K562 (cell line): ENCODE results near the gene ICAM1. TPM values are rescaled to one million over a fixed set of nuclear protein-coding genes. Genes with fewer than 3 reads are reported as not detected.

Experiments used
- ATF7 ChIP-seq: fragments of 450-650 bp; IDR thresholded peaks from 2 replicates; pipeline ENCODE4 v1.7.1; 2014; ENCODE audit warnings: mild to moderate bottlenecking, moderate library complexity
- BACH1 ChIP-seq: fragments of 200-800 bp; sonication (Bioruptor generic); IDR thresholded peaks from 2 replicates; pipeline ENCODE4 v1.6.1; 2016; ENCODE audit warnings: missing genetic modification characterization, missing compliant biosample characterization
- E2F6 ChIP-seq, 2 experiments: IDR thresholded peaks; 2 replicates each; pipeline ENCODE4 v1.6.1; 2011; ENCODE audit warnings: borderline replicate concordance in 1 of 2, control low read depth in 1 of 2, low read depth in 1 of 2, low read length in 1 of 2, mild to moderate bottlenecking in 1 of 2, mixed read lengths in 1 of 2, moderate library complexity in 1 of 2; ENCODE audit not compliant: insufficient read depth in 1 of 2, insufficient read length in 1 of 2, poor library complexity in 1 of 2, severe bottlenecking in 1 of 2; ENCODE audit errors: extremely low read depth in 1 of 2
- ETS2 ChIP-seq: IDR thresholded peaks from 2 replicates; pipeline ENCODE4 v1.6.1; 2016; ENCODE audit warnings: borderline replicate concordance, missing genetic modification characterization, mild to moderate bottlenecking, moderate library complexity, missing compliant biosample characterization; ENCODE audit not compliant: poor library complexity, severe bottlenecking
- GTF2E2 ChIP-seq: fragments of 200-800 bp; sonication (Bioruptor generic); IDR thresholded peaks from 2 replicates; pipeline ENCODE4 v1.6.1; 2016; ENCODE audit warnings: missing genetic modification characterization, missing compliant biosample characterization
- HDAC1 ChIP-seq, 2 experiments: fragments of 450-650 bp; IDR thresholded peaks; 2 replicates each; pipeline ENCODE4 v1.6.1; 2016 to 2017; ENCODE audit warnings: inconsistent platforms in 1 of 2, mild to moderate bottlenecking in 1 of 2, moderate library complexity in 1 of 2
- KAT7 ChIP-seq: sonication (generic); formaldehyde crosslinking; IDR thresholded peaks from 2 replicates; pipeline ENCODE4 v1.8.0; 2022; ENCODE audit warnings: missing genetic modification reagents, mild to moderate bottlenecking, borderline replicate concordance
- KDM5B ChIP-seq: fragments of 200-600 bp; sonication (generic); IDR thresholded peaks from 2 replicates; pipeline ENCODE4 v1.6.1; 2012; ENCODE audit warnings: low read depth, mild to moderate bottlenecking, moderate library complexity, low read length, control low read depth, inconsistent platforms; ENCODE audit not compliant: insufficient replicate concordance
- MECOM ChIP-seq: fragments of 250-450 bp; sonication (Bioruptor Pico); IDR thresholded peaks from 2 replicates; pipeline ENCODE4 v1.8.0; 2022; ENCODE audit warnings: inconsistent platforms
- MTA3 ChIP-seq: fragments of 450-650 bp; formaldehyde crosslinking; IDR thresholded peaks from 2 replicates; pipeline ENCODE4 v1.6.1; 2017; ENCODE audit warnings: mild to moderate bottlenecking, borderline replicate concordance
- PCBP2 ChIP-seq: fragments of 200-400 bp; formaldehyde crosslinking; IDR thresholded peaks from 2 replicates; pipeline ENCODE4 v1.6.1; 2018; ENCODE audit warnings: low read length, low read depth, mild to moderate bottlenecking, moderate library complexity; ENCODE audit not compliant: poor library complexity, severe bottlenecking
- RAD21 ChIP-seq, 2 experiments: fragments of 250-450 bp in 1 of 2; fragments of 450-650 bp in 1 of 2; sonication (Bioruptor Pico) in 1 of 2; formaldehyde crosslinking in 1 of 2; IDR thresholded peaks in 1 of 2; conservative IDR thresholded peaks in 1 of 2; 2 replicates each; pipeline versions ENCODE4 v1.4.0 to v1.8.0; 2020 to 2022; ENCODE audit warnings: mild to moderate bottlenecking in 2 of 2, moderate library complexity in 1 of 2
- RBM14 ChIP-seq: fragments of 200-400 bp; formaldehyde crosslinking; IDR thresholded peaks from 2 replicates; pipeline ENCODE4 v1.6.1; 2018; ENCODE audit warnings: low read depth, mild to moderate bottlenecking, low read length, moderate library complexity, borderline replicate concordance; ENCODE audit not compliant: insufficient read depth
- RBM25 ChIP-seq: fragments of 200-400 bp; formaldehyde crosslinking; IDR thresholded peaks from 2 replicates; pipeline ENCODE4 v1.6.1; 2018; ENCODE audit warnings: low read length, low read depth, moderate library complexity; ENCODE audit not compliant: severe bottlenecking
- SMC3 ChIP-seq: conservative IDR thresholded peaks from 2 replicates; pipeline ENCODE4 v1.6.1; 2011; ENCODE audit warnings: low read depth, low read length, improper control_type of control experiment; ENCODE audit not compliant: insufficient read depth
- SUPT5H ChIP-seq: fragments of 450-650 bp; IDR thresholded peaks from 2 replicates; pipeline ENCODE4 v1.6.1; 2016
- ZKSCAN1 ChIP-seq: fragments of 150-350 bp; IDR thresholded peaks from 2 replicates; pipeline ENCODE4 v1.6.1; 2016; ENCODE audit warnings: low read depth, low read length
- ZNF239 ChIP-seq: fragments of 250-450 bp; sonication (Bioruptor Pico); IDR thresholded peaks from 2 replicates; pipeline ENCODE4 v1.4.0; 2020; ENCODE audit warnings: mild to moderate bottlenecking
- ZNF280B ChIP-seq: fragments of 250-450 bp; sonication (Bioruptor Pico); IDR thresholded peaks from 2 replicates; pipeline ENCODE4 v1.5.1; 2021; ENCODE audit warnings: mild to moderate bottlenecking
- ZNF316 ChIP-seq: fragments of 450-650 bp; IDR thresholded peaks from 2 replicates; pipeline ENCODE4 v1.6.1; 2016
- ZNF395 ChIP-seq: fragments of 200-800 bp; sonication (Bioruptor generic); IDR thresholded peaks from 2 replicates; pipeline ENCODE4 v1.6.1; 2017; ENCODE audit warnings: missing genetic modification characterization, missing compliant biosample characterization
- polyA plus RNA-seq, 8 experiments: library from polyadenylated mRNA; depleted of rRNA in 4 of 8; stranded (reverse) in 5 of 8; unstranded in 3 of 8; fragments of >200 nt; fragmentation: Nextera tagmentation in 2 of 8; fragmentation: Illumina TruSeq in 1 of 8; extraction: Ambion mirVana in 2 of 8; extraction: Trizol in 1 of 8; gene quantifications; 2 replicates each; pipeline versions ENCODE4 v1.2.1 to v1.2.3, GENCODE V29; 2011 to 2014; ENCODE audit warnings: inconsistent platforms in 1 of 8, missing spikeins in 1 of 8
- total RNA-seq, 7 experiments: library from RNA; depleted of rRNA in 6 of 7; stranded (reverse); fragments of >200 nt in 6 of 7; fragmentation: Illumina TruSeq in 2 of 7; extraction: Trizol in 2 of 7; gene quantifications; 2 replicates each; pipeline versions ENCODE4 v1.2.1 to v1.2.3, GENCODE V29; 2011 to 2021; ENCODE audit warnings: low replicate concordance in 1 of 7
- TF ChIP-seq, protein P1 (sequence below): fragments of 250-450 bp; sonication (Bioruptor Pico); IDR thresholded peaks from 2 replicates; pipeline ENCODE4 v1.8.0; 2022; ENCODE audit warnings: moderate library complexity, mild to moderate bottlenecking, inconsistent platforms

ICAM1 gene
- total and polyA plus RNA-seq, 9 of the 15 experiments (the other 6 are each of a cell fraction or from before 2014, with no cell fraction given), result 2.3 to 24.4 (median 13.4) TPM

DNA sequence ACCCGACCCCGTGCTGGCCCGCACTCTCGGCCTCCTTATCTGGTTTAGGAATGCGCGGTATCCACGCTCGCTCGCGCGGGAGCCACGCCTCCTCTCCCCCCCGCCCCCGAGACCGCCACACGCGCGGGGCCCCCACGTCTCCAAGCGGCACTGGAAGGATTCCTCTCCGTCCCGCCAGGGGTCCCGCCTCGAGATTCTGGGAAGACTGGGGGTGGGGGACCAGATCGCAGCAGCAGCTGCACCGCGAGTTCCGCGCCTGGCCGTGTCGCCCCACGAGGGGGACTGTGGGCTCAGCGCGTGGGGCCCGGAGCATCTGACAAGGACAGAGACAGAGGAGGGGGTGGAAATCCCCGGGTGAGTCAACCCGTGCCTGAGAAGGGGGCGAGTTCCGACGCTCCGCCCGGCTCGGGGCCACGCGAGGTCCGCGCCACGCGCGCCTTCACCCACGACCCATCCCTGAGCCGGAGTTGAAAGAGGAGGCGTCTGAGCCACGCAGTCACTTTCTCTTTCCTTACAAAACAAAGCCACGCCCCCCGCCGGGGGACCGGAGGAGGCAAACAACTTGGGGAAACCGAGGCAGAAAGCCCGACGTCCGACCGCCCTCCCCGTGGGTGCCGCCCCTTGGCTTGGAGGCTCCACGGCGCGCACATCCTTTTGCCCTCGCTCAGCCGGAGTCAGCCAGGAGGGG is 40.6 kb upstream of the ICAM1 start (continued):
- TF ChIP-seq ZNF395 (no peak), MTA3 (no peak), BACH1 (tag) (no peak), RBM14 (0 out of 2 replicates have a peak, but pooled peaks have one; percentile 35), ZNF316 (no peak), ATF7 (no peak), HDAC1 (IDR thresholded peaks at IDR 0.05) (peak in 1 of 2 experiments; percentile 44; a peak in 1 of 4 replicates), GTF2E2 (tag) (no peak), E2F6 (IDR thresholded peaks at IDR 0.05; ENCODE audit: borderline replicate concordance in 1 of 2, extremely low read depth in 1 of 2, insufficient read depth in 1 of 2, insufficient read length in 1 of 2, low read depth in 1 of 2, low read length in 1 of 2, poor library complexity in 1 of 2, severe bottlenecking in 1 of 2) (no peak), SUPT5H (no peak), ZNF280B (CRISPR knock-in tag) (no peak), KAT7 (CRISPR knock-in tag) (no peak; the same call in 1 of the 2 replicates), PCBP2 (no peak), ZNF239 (CRISPR knock-in tag) (no peak), KDM5B (peak; percentile 18), SMC3 (no peak), ZKSCAN1 (no peak), RBM25 (no peak), RAD21 (CRISPR knock-in tag; conservative IDR thresholded peaks at IDR 0.05 in 1 of 2, IDR thresholded peaks at IDR 0.05 in 1 of 2) (no peak), ETS2 (tag) (no peak), MECOM (no peak)
- TF ChIP-seq, protein P1, sequence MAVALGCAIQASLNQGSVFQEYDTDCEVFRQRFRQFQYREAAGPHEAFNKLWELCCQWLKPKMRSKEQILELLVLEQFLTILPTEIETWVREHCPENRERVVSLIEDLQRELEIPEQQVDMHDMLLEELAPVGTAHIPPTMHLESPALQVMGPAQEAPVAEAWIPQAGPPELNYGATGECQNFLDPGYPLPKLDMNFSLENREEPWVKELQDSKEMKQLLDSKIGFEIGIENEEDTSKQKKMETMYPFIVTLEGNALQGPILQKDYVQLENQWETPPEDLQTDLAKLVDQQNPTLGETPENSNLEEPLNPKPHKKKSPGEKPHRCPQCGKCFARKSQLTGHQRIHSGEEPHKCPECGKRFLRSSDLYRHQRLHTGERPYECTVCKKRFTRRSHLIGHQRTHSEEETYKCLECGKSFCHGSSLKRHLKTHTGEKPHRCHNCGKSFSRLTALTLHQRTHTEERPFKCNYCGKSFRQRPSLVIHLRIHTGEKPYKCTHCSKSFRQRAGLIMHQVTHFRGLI (CRISPR knock-in tag), result no peak
